M059J (cell line): ENCODE measurements around the gene RGS10. TPM values are rescaled to one million over a fixed set of nuclear protein-coding genes. Genes with fewer than 3 reads are reported as not detected.

ENCODE experiments used
- total RNA-seq: library from RNA; depleted of rRNA; stranded (reverse); fragments of >200 nt; shearing (Covaris generic); gene quantifications from 2 replicates; pipeline ENCODE4 v1.2.3, GENCODE V29; 2014; rRNA removed

The RGS10 gene
- total RNA-seq, 1 experiment from 2014 or later: 18.6 TPM

Other genes with a start within 250 kb of the RGS10 start
- gene TIAL1, start 54.2 kb upstream of the RGS10 start, total RNA-seq: 45.9 and 47.6 TPM in 2 replicates
- 15.1 and 28.6 TPM in 2 replicates for gene BAG3, start 108.7 kb upstream of the RGS10 start, total RNA-seq
- 11.1 and 15.2 TPM in 2 replicates for gene INPP5F, start 183.3 kb upstream of the RGS10 start, total RNA-seq